ENCODE data around the gene RAD18.

DNA sequence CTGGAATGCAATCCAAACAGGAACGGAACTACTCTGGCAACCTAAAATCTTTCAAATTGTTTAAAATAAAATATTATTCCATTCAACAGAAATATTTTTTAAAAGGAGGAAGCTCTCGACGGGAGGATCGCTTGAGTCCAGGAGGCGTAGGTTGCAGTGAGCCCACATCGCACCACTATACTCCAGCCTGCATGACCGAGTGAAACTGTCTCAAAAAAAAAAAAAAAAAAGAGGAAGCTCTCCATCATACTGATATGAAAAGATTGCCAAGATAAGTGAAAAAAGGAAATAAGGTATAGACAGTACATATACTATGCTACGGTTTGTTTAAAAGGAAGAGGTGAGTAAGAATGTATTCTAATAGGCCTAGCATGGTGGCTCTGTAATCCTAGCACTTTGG, 3.6 kb downstream of the RAD18 start:
- no peak for TF ChIP-seq TEAD4 (IDR thresholded peaks at IDR 0.05)
- TF ChIP-seq EP300 (IDR thresholded peaks at IDR 0.05; ENCODE audit: borderline replicate concordance): no peak
- no peak for TF ChIP-seq NFIC (IDR thresholded peaks at IDR 0.05)
- TF ChIP-seq, protein P1, sequence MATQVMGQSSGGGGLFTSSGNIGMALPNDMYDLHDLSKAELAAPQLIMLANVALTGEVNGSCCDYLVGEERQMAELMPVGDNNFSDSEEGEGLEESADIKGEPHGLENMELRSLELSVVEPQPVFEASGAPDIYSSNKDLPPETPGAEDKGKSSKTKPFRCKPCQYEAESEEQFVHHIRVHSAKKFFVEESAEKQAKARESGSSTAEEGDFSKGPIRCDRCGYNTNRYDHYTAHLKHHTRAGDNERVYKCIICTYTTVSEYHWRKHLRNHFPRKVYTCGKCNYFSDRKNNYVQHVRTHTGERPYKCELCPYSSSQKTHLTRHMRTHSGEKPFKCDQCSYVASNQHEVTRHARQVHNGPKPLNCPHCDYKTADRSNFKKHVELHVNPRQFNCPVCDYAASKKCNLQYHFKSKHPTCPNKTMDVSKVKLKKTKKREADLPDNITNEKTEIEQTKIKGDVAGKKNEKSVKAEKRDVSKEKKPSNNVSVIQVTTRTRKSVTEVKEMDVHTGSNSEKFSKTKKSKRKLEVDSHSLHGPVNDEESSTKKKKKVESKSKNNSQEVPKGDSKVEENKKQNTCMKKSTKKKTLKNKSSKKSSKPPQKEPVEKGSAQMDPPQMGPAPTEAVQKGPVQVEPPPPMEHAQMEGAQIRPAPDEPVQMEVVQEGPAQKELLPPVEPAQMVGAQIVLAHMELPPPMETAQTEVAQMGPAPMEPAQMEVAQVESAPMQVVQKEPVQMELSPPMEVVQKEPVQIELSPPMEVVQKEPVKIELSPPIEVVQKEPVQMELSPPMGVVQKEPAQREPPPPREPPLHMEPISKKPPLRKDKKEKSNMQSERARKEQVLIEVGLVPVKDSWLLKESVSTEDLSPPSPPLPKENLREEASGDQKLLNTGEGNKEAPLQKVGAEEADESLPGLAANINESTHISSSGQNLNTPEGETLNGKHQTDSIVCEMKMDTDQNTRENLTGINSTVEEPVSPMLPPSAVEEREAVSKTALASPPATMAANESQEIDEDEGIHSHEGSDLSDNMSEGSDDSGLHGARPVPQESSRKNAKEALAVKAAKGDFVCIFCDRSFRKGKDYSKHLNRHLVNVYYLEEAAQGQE (IDR thresholded peaks at IDR 0.05; ENCODE audit: low read depth): no peak
- TF ChIP-seq, protein P2, sequence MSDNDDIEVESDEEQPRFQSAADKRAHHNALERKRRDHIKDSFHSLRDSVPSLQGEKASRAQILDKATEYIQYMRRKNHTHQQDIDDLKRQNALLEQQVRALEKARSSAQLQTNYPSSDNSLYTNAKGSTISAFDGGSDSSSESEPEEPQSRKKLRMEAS (IDR thresholded peaks at IDR 0.05): no peak
- no peak for TF ChIP-seq CEBPB (IDR thresholded peaks at IDR 0.05)
- no peak for TF ChIP-seq TAF1 (IDR thresholded peaks at IDR 0.05; ENCODE audit: low read depth)
- no peak for TF ChIP-seq FOXM1 (IDR thresholded peaks at IDR 0.05; ENCODE audit: borderline replicate concordance, low read depth)
- no peak for TF ChIP-seq ZBTB7A (IDR thresholded peaks at IDR 0.05; ENCODE audit: low read depth)
- TF ChIP-seq CREB1 (IDR thresholded peaks at IDR 0.05; ENCODE audit: low read depth): no peak
- no peak for TF ChIP-seq YY1 (IDR thresholded peaks at IDR 0.05; ENCODE audit: low read depth)
